Thoracic aorta (tissue), 2 donors: ENCODE results near the gene CD7. TPM values are rescaled to one million over a fixed set of nuclear protein-coding genes. Genes with fewer than 3 reads are reported as not detected.

Experiments used
- ATAC-seq: fragments of 150-250 bp; one replicate; pipeline ENCODE4 v1.8.0; 2017; ENCODE audit warnings: low read depth; ENCODE audit not compliant: insufficient number of reproducible peaks, low FRiP score
- DNase-seq: peaks from one replicate; pipeline ENCODE4 v3.0.0-alpha.2; 2020; ENCODE audit warnings: low spot score
- H3K27ac ChIP-seq, 2 donors: fragments of 200-600 bp; sonication (generic); 1 replicate in 1 of 2; 2 replicates in 1 of 2; pipeline ENCODE4 v1.5.1; 2016; ENCODE audit warnings: mild to moderate bottlenecking in 2 of 2, moderate library complexity in 2 of 2
- H3K27me3 ChIP-seq: fragments of 200-600 bp; sonication (generic); replicated peaks from 2 replicates; pipeline ENCODE4 v1.6.0; 2016; ENCODE audit warnings: mild to moderate bottlenecking; ENCODE audit not compliant: insufficient read depth
- H3K36me3 ChIP-seq: fragments of 200-600 bp; sonication (generic); one replicate; pipeline ENCODE4 v1.5.1; 2016
- H3K4me1 ChIP-seq, 2 donors: fragments of 200-600 bp; sonication (generic); 1 replicate in 1 of 2; 2 replicates in 1 of 2; pipeline versions ENCODE4 v1.5.1 to v1.6.0; 2016; ENCODE audit warnings: low read depth in 2 of 2, mild to moderate bottlenecking in 1 of 2; ENCODE audit not compliant: control insufficient read depth in 1 of 2
- H3K4me3 ChIP-seq: fragments of 200-600 bp; sonication (generic); 2 replicates; pipeline ENCODE4 v1.5.1; 2016; ENCODE audit warnings: mild to moderate bottlenecking
- H3K9me3 ChIP-seq: fragments of 200-600 bp; sonication (generic); 2 replicates; pipeline ENCODE4 v1.5.1; 2016
- total RNA-seq, 2 donors: library from RNA; depleted of rRNA; stranded (reverse); fragments of >200 nt; gene quantifications; one replicate each; pipeline versions ENCODE4 v1.1.0 to v1.2.3, GENCODE V29; 2016
- TF ChIP-seq, protein P1 (sequence below): fragments of 200-600 bp; sonication (generic); IDR thresholded peaks from one replicate; pipeline ENCODE4 v1.5.1; 2019; ENCODE audit warnings: antibody characterized with exemption

Gene CD7
- total RNA-seq, 2 donors from 2014 or later: 3.0 to 3.5 TPM

- Histone ChIP-seq H3K27me3 (no peaks in the 10 kb centered on the region), H3K4me1 (peaks cover 44 to 72% of the 10 kb centered on the region in 2 donors), H3K27ac (no peak overlapping the region), H3K9me3 (no peaks in the 10 kb centered on the region), H3K36me3 (peaks cover 8% of the 10 kb centered on the region), H3K4me3 (no peak overlapping the region)
- ATAC-seq (no peak), DNase-seq (no peak)
- TF ChIP-seq, protein P1, sequence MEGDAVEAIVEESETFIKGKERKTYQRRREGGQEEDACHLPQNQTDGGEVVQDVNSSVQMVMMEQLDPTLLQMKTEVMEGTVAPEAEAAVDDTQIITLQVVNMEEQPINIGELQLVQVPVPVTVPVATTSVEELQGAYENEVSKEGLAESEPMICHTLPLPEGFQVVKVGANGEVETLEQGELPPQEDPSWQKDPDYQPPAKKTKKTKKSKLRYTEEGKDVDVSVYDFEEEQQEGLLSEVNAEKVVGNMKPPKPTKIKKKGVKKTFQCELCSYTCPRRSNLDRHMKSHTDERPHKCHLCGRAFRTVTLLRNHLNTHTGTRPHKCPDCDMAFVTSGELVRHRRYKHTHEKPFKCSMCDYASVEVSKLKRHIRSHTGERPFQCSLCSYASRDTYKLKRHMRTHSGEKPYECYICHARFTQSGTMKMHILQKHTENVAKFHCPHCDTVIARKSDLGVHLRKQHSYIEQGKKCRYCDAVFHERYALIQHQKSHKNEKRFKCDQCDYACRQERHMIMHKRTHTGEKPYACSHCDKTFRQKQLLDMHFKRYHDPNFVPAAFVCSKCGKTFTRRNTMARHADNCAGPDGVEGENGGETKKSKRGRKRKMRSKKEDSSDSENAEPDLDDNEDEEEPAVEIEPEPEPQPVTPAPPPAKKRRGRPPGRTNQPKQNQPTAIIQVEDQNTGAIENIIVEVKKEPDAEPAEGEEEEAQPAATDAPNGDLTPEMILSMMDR: no peak
Measured at GRCh38 chr17:82271401-82271800, 46.0 kb downstream of the CD7 start.

DNA sequence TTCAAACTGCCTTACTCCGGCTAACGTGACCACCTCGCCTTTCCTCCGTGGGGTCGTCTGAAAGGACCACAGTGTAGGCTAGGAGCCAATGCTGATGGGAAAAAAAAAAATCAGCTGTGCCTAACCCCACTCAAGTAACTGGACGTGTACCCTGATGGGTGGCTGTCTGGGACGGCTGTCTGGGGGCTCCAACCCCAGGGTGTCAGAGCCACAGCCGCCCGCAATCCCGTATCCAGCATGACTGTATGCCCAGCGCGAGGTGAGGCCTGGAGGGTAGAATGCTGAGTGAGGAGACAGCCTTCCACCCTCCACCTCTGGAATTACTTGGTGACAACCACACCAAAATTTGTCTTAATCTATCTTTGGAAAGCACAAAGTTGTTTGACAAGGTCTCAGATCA lies 46.8 kb downstream of the CD7 start:
- DNase-seq: no peak
- H3K27me3 ChIP-seq: no peaks in the 10 kb centered on the region
- H3K36me3 ChIP-seq: peaks cover 13% of the 10 kb centered on the region
- no peak for ATAC-seq
- no peak overlapping the region for H3K27ac ChIP-seq
- H3K4me3 ChIP-seq: no peak overlapping the region
- H3K4me1 ChIP-seq: peaks cover 45 to 80% of the 10 kb centered on the region in 2 donors
- TF ChIP-seq, protein P1: no peak
- H3K9me3 ChIP-seq: no peaks in the 10 kb centered on the region

DNA sequence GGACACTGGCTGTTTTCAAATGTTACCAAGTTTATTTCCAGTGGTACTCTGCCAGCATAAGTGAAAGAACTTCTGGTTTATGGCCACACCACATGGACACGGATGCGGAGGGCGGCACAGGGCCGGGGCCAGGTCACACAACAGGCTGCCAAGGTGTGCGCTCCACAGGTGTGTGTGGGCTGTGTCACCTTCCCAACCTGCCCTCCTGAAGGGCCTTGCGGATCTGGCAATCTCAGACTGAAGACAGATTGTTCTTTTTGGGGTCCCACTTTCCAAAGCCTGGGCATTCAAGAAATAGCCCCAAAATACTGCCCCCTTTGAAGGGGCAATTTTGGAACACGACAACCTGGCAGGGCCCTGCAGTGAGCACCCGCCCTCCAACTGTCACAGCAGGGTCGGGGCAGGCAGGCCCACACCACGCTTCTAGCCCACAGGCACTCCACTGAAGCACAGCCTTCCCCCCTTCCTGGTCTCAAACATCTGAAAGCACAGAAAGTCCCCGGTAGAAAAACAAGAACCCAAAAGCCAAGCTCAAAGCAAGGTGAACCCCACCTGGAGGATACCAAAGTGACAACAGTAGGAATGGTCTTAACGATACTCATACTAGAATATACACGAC lies 47.4 kb downstream of the CD7 start:
- Histone ChIP-seq H3K36me3 (peaks cover 20% of the 10 kb centered on the region), H3K27me3 (no peaks in the 10 kb centered on the region), H3K4me3 (no peak overlapping the region), H3K9me3 (no peaks in the 10 kb centered on the region), H3K27ac (no peak overlapping the region), H3K4me1 (peaks cover 45 to 81% of the 10 kb centered on the region in 2 donors)
- DNase-seq (no peak), ATAC-seq (no peak)
- TF ChIP-seq, protein P1: no peak

DNA sequence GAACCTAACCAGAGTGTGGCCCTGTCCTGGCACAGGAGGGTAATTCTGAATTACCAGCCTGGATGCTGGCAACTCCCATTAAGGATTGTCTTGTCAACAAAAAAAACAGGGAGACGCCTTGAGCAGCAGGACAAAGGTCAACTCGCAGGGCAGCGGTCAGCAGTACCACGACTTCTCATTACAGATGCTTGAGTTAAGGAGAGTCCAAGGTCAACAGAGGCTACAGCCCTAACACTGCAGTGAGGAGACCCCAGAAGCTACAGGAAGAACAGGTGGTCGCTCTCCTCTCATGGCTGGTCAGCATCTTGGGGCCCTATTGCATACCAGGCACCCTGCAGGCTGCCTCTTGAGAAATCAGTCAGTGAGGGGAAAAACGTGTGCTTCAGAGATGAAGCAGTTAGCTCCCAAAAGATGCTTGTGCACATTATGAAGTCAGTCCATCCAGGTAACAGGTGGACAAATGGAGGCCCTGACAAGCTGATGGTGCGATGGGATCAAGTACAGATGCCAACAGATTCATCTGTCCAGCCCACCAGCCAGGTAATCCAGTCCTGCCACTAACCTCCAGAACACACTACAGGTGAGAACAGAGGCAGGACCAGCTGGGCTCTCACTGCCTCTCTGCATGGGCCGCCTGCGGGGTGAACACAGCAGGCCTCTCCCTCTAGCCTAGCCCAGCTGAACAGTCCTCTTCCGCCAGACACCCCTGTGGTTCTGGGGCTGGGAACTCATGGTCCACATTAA lies 48.1 kb downstream of the CD7 start:
- TF ChIP-seq, protein P1: no peak
- DNase-seq (no peak), ATAC-seq (no peak)
- H3K27me3 ChIP-seq: no peaks in the 10 kb centered on the region
- peaks cover 45 to 76% of the 10 kb centered on the region in 2 donors for H3K4me1 ChIP-seq
- no peak overlapping the region for H3K4me3 ChIP-seq
- H3K9me3 ChIP-seq: no peaks in the 10 kb centered on the region
- no peak overlapping the region for H3K27ac ChIP-seq
- peaks cover 26% of the 10 kb centered on the region for H3K36me3 ChIP-seq

GRCh38 chr17:82267575-82268379 lies 49.6 kb downstream of the CD7 start:
- DNase-seq: peak; percentile 87
- Histone ChIP-seq H3K27me3 (no peaks in the 10 kb centered on the region), H3K9me3 (no peaks in the 10 kb centered on the region), H3K4me1 (peaks cover 39 to 69% of the 10 kb centered on the region in 2 donors), H3K36me3 (peaks cover 42% of the 10 kb centered on the region), H3K4me3 (peak overlapping the region; percentile 40), H3K27ac (peak overlapping the region; percentile 86 to 87)
- ATAC-seq: peak; percentile 91
- TF ChIP-seq, protein P1: no peak
